Vagina (tissue), 2 donors: ENCODE measurements around the gene COMMD6.

ENCODE experiments used
- POLR2AphosphoS5 ChIP-seq, 2 donors: sonication (generic); formaldehyde crosslinking; IDR thresholded peaks; one replicate each; pipeline ENCODE4 v1.9.0; 2017; ENCODE audit warnings: antibody characterized with exemption in 2 of 2, mild to moderate bottlenecking in 2 of 2, low read depth in 1 of 2; ENCODE audit not compliant: insufficient read depth in 1 of 2
- TF ChIP-seq, protein P1 (sequence below), 3 experiments: fragments of 450-650 bp in 2 of 3; fragments of 200-600 bp in 1 of 3; sonication (generic) in 1 of 3; IDR thresholded peaks; one replicate each; pipeline ENCODE4 v1.5.1; 2017 to 2019; ENCODE audit warnings: antibody characterized with exemption in 3 of 3, mild to moderate bottlenecking in 2 of 3, moderate library complexity in 2 of 3

- TF ChIP-seq, protein P1, sequence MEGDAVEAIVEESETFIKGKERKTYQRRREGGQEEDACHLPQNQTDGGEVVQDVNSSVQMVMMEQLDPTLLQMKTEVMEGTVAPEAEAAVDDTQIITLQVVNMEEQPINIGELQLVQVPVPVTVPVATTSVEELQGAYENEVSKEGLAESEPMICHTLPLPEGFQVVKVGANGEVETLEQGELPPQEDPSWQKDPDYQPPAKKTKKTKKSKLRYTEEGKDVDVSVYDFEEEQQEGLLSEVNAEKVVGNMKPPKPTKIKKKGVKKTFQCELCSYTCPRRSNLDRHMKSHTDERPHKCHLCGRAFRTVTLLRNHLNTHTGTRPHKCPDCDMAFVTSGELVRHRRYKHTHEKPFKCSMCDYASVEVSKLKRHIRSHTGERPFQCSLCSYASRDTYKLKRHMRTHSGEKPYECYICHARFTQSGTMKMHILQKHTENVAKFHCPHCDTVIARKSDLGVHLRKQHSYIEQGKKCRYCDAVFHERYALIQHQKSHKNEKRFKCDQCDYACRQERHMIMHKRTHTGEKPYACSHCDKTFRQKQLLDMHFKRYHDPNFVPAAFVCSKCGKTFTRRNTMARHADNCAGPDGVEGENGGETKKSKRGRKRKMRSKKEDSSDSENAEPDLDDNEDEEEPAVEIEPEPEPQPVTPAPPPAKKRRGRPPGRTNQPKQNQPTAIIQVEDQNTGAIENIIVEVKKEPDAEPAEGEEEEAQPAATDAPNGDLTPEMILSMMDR (IDR thresholded peaks at IDR 0.05): no peak
- no peak for TF ChIP-seq POLR2AphosphoS5 (IDR thresholded peaks at IDR 0.05; ENCODE audit: insufficient read depth in 1 of 2, low read depth in 1 of 2)
Observed at GRCh38 chr13:75518439-75519088, 19.1 kb downstream of the COMMD6 start.
